COR-L47 (cell line): ENCODE data around the gene DCXR.

ENCODE experiments used
- DNase-seq: peaks from one replicate; lab custom pipeline; 2025; lab: John Stamatoyannopoulos, UW

DCXR gene

GRCh38 chr17:82022310-82022980 lies 15.1 kb downstream of the DCXR start, which contains the start of gene CENPX:
Gene CENPX, minus strand, starts transcription at chr17:82022878. Its CDS starts 17 bp downstream, at chr17:82022861.
- no peak for DNase-seq

GRCh38 chr17:82021900-82022309 lies 15.6 kb downstream of the DCXR start:
- DNase-seq: no peak

- DNase-seq: peak; percentile 67
These were observed 16.2 kb downstream of the DCXR start for GRCh38 chr17:82021107-82021899.

GRCh38 chr17:82020572-82021106 lies 16.9 kb downstream of the DCXR start:
- DNase-seq: no peak

- peak; percentile 34 for DNase-seq
These were observed 17.6 kb downstream of the DCXR start for GRCh38 chr17:82019690-82020571.

GRCh38 chr17:82018989-82019689 lies 18.4 kb downstream of the DCXR start:
- no peak for DNase-seq

- peak; percentile 90 for DNase-seq
These were observed 19.1 kb downstream of the DCXR start for GRCh38 chr17:82018152-82018988.

- DNase-seq: no peak
These were observed 19.8 kb downstream of the DCXR start for GRCh38 chr17:82017612-82018151.

- DNase-seq: no peak
These were observed 20.5 kb downstream of the DCXR start for GRCh38 chr17:82016875-82017459.

- no peak for DNase-seq
These were observed 21.2 kb downstream of the DCXR start for GRCh38 chr17:82016061-82016874.

GRCh38 chr17:82015311-82015971 lies 22.1 kb downstream of the DCXR start:
- no peak for DNase-seq

GRCh38 chr17:82014971-82015310 lies 22.6 kb downstream of the DCXR start:
- DNase-seq: no peak

- peak; percentile 43 for DNase-seq
These were observed 23.1 kb downstream of the DCXR start for GRCh38 chr17:82014432-82014831.

GRCh38 chr17:82013772-82014321 lies 23.6 kb downstream of the DCXR start:
- DNase-seq: no peak

- no peak for DNase-seq
These were observed 24.2 kb downstream of the DCXR start for GRCh38 chr17:82013341-82013740.

GRCh38 chr17:82012640-82013295 lies 24.7 kb downstream of the DCXR start:
- no peak for DNase-seq

- DNase-seq: no peak
These were observed 25.2 kb downstream of the DCXR start for GRCh38 chr17:82012261-82012639.
